GM10266 (cell line): Measurements from ENCODE around the gene TECTA.

ENCODE experiments used
- DNase-seq: peaks from one replicate; pipeline ENCODE4 v3.0.0; 2012; ENCODE audit errors: extremely low spot score
- CTCF ChIP-seq: IDR thresholded peaks from 2 replicates; pipeline ENCODE4 v1.5.1; 2012; ENCODE audit warnings: mild to moderate bottlenecking, low read depth; ENCODE audit not compliant: control insufficient read depth, insufficient read depth; ENCODE audit errors: missing control alignments

The TECTA gene

GRCh38 chr11:121152764-121153163 lies 51.7 kb downstream of the TECTA start:
- DNase-seq, result no peak

GRCh38 chr11:121153472-121153871 lies 52.4 kb downstream of the TECTA start:
- TF ChIP-seq CTCF, result no peak
- DNase-seq, result no peak

More at GRCh38 chr11:121152764-121153163, 51.7 kb downstream of the TECTA start:
- no peak for TF ChIP-seq CTCF

GRCh38 chr11:121154486-121155314 lies 53.7 kb downstream of the TECTA start:
- TF ChIP-seq CTCF, result no peak
- DNase-seq, result no peak

GRCh38 chr11:121157756-121158155 lies 56.7 kb downstream of the TECTA start:
- DNase-seq, result no peak
- no peak for TF ChIP-seq CTCF

GRCh38 chr11:121159741-121160140 lies 58.7 kb downstream of the TECTA start:
- no peak for DNase-seq
- TF ChIP-seq CTCF, result no peak

- DNase-seq, result no peak
- no peak for TF ChIP-seq CTCF
These were observed 60.4 kb downstream of the TECTA start for GRCh38 chr11:121161349-121161917.
